ENCODE results near the gene ATP8A1.

GRCh38 chr4:42531341-42532030 lies 125.4 kb downstream of the ATP8A1 start:
- TF ChIP-seq POLR2A (IDR thresholded peaks at IDR 0.05) (no peak), CTCF (IDR thresholded peaks at IDR 0.05) (no peak)

Data from body of pancreas (tissue), 4 donors.